Peyer's patch (tissue), 4 donors: ENCODE results near the gene RERE.

Source experiments
- POLR2A ChIP-seq, 2 donors: fragments of 450-650 bp; IDR thresholded peaks; one replicate each; pipeline ENCODE4 v1.5.1; 2017; ENCODE audit warnings: antibody characterized with exemption in 2 of 2, mild to moderate bottlenecking in 2 of 2, moderate library complexity in 2 of 2
- TF ChIP-seq, protein P1 (sequence below), 6 experiments: fragments of 450-650 bp in 4 of 6; fragments of 200-600 bp in 2 of 6; sonication (generic) in 1 of 6; IDR thresholded peaks; one replicate each; pipeline ENCODE4 v1.5.1; 2017 to 2019; ENCODE audit warnings: antibody characterized with exemption in 6 of 6, mild to moderate bottlenecking in 3 of 6, moderate library complexity in 1 of 6

GRCh38 chr1:8378981-8379470 is 438.4 kb downstream of the RERE start:
- TF ChIP-seq, protein P1, sequence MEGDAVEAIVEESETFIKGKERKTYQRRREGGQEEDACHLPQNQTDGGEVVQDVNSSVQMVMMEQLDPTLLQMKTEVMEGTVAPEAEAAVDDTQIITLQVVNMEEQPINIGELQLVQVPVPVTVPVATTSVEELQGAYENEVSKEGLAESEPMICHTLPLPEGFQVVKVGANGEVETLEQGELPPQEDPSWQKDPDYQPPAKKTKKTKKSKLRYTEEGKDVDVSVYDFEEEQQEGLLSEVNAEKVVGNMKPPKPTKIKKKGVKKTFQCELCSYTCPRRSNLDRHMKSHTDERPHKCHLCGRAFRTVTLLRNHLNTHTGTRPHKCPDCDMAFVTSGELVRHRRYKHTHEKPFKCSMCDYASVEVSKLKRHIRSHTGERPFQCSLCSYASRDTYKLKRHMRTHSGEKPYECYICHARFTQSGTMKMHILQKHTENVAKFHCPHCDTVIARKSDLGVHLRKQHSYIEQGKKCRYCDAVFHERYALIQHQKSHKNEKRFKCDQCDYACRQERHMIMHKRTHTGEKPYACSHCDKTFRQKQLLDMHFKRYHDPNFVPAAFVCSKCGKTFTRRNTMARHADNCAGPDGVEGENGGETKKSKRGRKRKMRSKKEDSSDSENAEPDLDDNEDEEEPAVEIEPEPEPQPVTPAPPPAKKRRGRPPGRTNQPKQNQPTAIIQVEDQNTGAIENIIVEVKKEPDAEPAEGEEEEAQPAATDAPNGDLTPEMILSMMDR (IDR thresholded peaks at IDR 0.05) = no peak
- TF ChIP-seq POLR2A (IDR thresholded peaks at IDR 0.05) = no peak
